ENCODE results near the gene AP1B1. TPM values are rescaled to one million over a fixed set of nuclear protein-coding genes. Genes with fewer than 3 reads are reported as not detected.
"Not testable (repeated sequence)": the region's sequence is repeated elsewhere in the genome, so short reads cannot be mapped to it uniquely, and the experiment has no call there.

AP1B1 gene
- total RNA-seq, 2 donors from 2014 or later = 104 to 143 TPM

DNA sequence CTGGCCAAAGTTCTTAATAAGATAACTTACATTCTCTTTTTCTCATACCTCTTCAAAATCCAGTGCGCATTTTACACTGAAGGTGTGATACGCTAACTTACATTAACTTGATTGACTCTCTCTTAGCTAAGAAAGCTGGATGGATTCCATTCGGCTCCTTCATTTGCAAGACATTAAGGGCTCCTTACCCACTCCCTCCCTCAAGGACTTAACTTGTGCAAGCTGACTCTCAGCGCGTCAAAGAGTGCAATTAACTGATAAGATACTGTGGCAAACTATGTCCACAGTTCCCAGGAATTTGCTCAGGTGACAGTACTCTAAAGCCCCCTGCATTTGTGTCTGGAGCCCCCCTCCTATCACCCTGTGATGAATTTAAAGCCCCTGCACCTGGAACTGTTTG lies 43.6 kb upstream of the AP1B1 start:
- no peak for DNase-seq (ENCODE audit: low spot score)
- Histone ChIP-seq H3K36me3 (no peaks in the 10 kb centered on the region), H3K27ac (no peak overlapping the region), H3K4me1 (replicated peaks) (no peaks in the 10 kb centered on the region), H3K27me3 (replicated peaks; ENCODE audit: insufficient read depth) (no peaks in the 10 kb centered on the region), H3K4me3 (no peak overlapping the region), H3K9me3 (no peaks in the 10 kb centered on the region)
- TF ChIP-seq, protein P1, sequence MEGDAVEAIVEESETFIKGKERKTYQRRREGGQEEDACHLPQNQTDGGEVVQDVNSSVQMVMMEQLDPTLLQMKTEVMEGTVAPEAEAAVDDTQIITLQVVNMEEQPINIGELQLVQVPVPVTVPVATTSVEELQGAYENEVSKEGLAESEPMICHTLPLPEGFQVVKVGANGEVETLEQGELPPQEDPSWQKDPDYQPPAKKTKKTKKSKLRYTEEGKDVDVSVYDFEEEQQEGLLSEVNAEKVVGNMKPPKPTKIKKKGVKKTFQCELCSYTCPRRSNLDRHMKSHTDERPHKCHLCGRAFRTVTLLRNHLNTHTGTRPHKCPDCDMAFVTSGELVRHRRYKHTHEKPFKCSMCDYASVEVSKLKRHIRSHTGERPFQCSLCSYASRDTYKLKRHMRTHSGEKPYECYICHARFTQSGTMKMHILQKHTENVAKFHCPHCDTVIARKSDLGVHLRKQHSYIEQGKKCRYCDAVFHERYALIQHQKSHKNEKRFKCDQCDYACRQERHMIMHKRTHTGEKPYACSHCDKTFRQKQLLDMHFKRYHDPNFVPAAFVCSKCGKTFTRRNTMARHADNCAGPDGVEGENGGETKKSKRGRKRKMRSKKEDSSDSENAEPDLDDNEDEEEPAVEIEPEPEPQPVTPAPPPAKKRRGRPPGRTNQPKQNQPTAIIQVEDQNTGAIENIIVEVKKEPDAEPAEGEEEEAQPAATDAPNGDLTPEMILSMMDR (IDR thresholded peaks at IDR 0.05) = no peak
- no peak for TF ChIP-seq POLR2A (IDR thresholded peaks at IDR 0.05)
- no peak for TF ChIP-seq POLR2AphosphoS5 (IDR thresholded peaks at IDR 0.05)
- WGBS = 48% methylated on average over 5 of the region's 5 CpGs
- intact Hi-C loops (cut with DNase I) = no loop called here

DNA sequence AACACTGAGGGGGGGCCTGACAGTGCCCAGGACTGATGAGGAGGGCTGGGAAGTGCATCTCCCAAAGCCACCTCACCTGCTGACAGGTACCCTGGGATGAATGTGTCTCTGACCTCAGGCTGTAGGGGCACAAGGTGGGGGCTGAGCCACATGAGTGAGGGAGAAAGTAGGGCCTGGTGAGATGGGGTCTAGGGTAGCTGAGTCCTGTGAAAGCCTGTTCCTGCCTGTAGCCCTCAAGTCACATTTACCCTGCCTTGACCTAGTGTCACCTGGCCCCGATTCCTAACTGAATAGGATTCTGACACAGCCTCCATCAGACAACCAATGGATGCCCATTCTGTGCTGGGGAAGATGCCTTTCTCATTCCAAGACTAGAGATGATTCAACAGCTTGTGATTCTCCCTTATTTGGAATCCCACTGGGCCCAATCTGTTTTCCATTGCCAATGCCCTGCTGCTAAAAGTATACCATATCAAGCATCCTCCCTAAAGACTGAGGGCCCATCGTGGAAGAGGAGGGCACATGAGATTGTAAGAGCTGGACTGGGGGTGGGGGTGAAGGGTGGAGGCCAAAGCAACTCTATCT lies 38.9 kb upstream of the AP1B1 start:
- 79% methylated on average over 2 of the region's 2 CpGs for WGBS
- no peak for DNase-seq (ENCODE audit: low spot score)
- no peaks in the 10 kb centered on the region for H3K36me3 ChIP-seq
- no peaks in the 10 kb centered on the region for H3K4me1 ChIP-seq (replicated peaks)
- H3K9me3 ChIP-seq = no peaks in the 10 kb centered on the region
- TF ChIP-seq POLR2AphosphoS5 (IDR thresholded peaks at IDR 0.05) (no peak), POLR2A (IDR thresholded peaks at IDR 0.05) (no peak)
- TF ChIP-seq, protein P1 (IDR thresholded peaks at IDR 0.05) = no peak
- no peak overlapping the region for H3K4me3 ChIP-seq
- intact Hi-C loops (cut with DNase I) = no loop called here
- no peaks in the 10 kb centered on the region for H3K27me3 ChIP-seq (replicated peaks; ENCODE audit: insufficient read depth)
- H3K27ac ChIP-seq = no peak overlapping the region

DNA sequence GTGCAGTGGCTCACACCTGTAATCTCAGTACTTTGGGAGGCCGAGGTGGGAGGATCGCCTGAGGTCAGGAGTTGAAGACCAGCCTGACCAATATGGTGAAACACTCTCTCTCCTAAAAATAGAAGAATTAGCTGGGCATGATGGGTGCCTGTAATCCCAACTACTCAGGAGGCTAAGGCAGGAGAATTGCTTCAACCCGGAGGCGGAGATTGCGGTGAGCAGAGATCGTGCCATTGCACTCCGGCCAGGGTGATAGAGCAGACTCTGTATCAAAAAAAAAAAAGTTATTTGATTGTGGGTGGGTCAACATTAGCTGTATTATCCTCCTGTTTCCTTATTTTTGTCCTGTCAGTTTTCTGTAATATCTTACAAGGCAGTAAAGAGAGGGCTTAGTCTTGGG lies 38.1 kb upstream of the AP1B1 start:
- Histone ChIP-seq H3K9me3 (no peaks in the 10 kb centered on the region), H3K4me3 (no peak overlapping the region), H3K36me3 (no peaks in the 10 kb centered on the region), H3K27ac (no peak overlapping the region), H3K4me1 (replicated peaks) (no peaks in the 10 kb centered on the region), H3K27me3 (replicated peaks; ENCODE audit: insufficient read depth) (no peaks in the 10 kb centered on the region)
- no peak for DNase-seq (ENCODE audit: low spot score)
- TF ChIP-seq POLR2AphosphoS5 (IDR thresholded peaks at IDR 0.05) (no peak), POLR2A (IDR thresholded peaks at IDR 0.05) (no peak)
- TF ChIP-seq, protein P1 (IDR thresholded peaks at IDR 0.05) = no peak
- 86% methylated on average over 7 of the region's 7 CpGs for WGBS
- intact Hi-C loops (cut with DNase I) = no loop called here

DNA sequence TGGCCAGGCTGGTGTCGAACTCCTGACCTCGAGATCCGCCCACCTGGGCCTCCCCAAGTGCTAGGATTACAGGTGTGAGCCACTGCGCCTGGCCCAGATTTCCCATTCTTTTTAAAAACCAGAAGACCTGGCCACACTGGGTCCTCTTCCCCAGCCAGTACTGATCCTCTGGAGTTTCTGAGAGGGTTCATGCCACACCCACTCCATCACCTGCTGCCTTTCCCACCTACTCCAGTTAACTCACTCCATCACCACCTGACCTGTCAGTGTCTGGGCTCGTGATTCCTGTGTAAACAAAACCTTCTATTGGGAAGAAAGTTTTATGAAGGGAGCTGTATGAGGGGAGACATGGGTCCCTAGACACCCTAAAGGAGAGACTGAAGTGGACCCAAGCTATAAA lies 30.3 kb upstream of the AP1B1 start:
- H3K4me3 ChIP-seq; H3K4me1 ChIP-seq (replicated peaks); intact Hi-C loops (cut with DNase I); H3K27me3 ChIP-seq (replicated peaks; ENCODE audit: insufficient read depth); H3K36me3 ChIP-seq; DNase-seq (ENCODE audit: low spot score); H3K9me3 ChIP-seq: not testable (repeated sequence)
- H3K27ac ChIP-seq = peak overlapping the region in 1 of 2 donors; percentile 48
- WGBS = 62% methylated on average over 5 of the region's 5 CpGs

DNA sequence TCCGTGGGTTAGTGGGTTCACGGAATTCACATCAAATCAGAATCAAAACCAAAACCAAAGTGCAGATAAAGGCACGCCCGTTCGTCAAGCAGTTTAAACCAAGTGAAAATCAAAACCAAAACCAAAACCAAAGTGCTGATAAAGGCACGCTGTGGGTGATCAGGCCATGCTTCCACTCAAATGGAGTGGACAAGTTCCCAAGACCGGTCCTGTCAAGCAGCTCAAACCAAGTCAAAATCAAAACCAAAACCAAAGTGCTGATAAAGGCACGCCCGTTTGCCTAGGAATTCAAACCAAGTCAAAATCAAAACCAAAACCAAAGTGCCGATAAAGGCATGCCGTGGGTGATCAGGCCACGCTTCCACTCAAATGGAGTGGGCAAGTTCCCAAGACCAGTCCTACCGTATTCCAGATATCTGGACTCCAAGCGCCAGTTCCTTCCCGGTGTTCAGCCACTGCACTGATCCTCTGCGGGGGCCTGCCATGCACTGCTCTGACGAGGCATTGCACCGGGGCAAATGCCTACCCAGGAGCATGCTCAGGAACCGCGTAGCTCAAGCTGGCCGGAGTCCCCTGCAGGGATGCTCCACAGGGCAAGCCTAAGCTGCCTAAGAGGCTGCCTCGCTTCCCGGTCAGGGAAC lies 26.7 kb upstream of the AP1B1 start:
- H3K4me3 ChIP-seq; DNase-seq (ENCODE audit: low spot score); H3K27me3 ChIP-seq (replicated peaks; ENCODE audit: insufficient read depth); H3K27ac ChIP-seq; H3K9me3 ChIP-seq; intact Hi-C loops (cut with DNase I); H3K36me3 ChIP-seq; H3K4me1 ChIP-seq (replicated peaks): not testable (repeated sequence)
- 79% methylated on average over 23 of the region's 23 CpGs for WGBS

DNA sequence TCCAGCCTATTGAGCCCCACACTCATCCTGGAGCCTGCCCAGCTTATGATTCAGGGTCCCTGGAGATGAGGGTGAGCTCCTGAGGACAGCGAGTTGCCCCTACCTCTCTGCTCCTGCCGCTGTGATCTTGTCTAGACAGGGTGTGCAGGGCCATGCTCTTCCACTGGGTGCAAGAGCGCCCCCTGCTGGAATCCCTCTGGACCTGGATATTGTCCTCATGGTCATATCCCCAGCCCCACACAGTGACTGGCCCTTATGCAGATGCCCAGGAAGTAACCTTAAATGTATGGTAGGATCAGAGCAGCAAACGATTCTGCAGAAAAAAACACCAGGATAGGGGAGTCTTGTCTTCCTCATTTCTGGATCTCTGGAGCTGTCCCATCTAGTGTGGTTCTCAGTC lies 24.4 kb upstream of the AP1B1 start:
- TF ChIP-seq, protein P1 (IDR thresholded peaks at IDR 0.05) = peak in 1 of 4 experiments; percentile 35
- H3K4me3 ChIP-seq; H3K9me3 ChIP-seq; H3K27ac ChIP-seq; DNase-seq (ENCODE audit: low spot score); H3K4me1 ChIP-seq (replicated peaks); H3K27me3 ChIP-seq (replicated peaks; ENCODE audit: insufficient read depth); intact Hi-C loops (cut with DNase I); H3K36me3 ChIP-seq: not testable (repeated sequence)
- WGBS = 40% methylated on average over 4 of the region's 4 CpGs

DNA sequence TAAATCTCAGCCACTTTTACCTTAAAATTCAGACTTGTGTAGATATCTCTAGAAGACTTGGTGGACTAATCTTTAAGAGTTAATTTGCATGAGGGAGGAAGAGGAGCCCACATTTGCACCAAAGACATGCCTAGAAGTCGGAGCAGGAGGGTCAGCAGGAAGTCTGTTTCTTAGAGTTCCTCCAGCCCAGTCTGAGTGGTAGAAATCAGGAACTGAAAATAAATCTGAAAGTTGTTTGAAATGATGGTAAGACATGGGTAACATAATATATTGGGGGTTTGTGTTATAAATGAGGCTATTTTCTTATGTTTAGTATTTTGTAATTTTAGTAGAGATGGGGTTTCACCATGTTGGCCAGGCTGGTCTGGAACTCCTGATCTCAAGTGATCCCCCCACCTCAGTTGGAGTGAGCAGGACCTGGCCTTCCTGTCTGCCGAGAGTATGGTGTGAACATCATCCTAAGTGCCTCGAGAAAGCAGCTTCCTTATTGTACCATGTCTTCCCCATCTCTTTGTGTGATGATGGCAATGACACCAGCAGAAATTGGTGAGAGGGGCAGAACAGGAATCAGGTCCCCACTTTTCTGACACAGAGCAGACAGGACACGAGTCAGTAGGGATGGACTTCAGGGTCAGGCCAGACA lies 23.3 kb upstream of the AP1B1 start:
- H3K36me3 ChIP-seq; intact Hi-C loops (cut with DNase I); H3K27me3 ChIP-seq (replicated peaks; ENCODE audit: insufficient read depth); DNase-seq (ENCODE audit: low spot score); H3K4me3 ChIP-seq; H3K4me1 ChIP-seq (replicated peaks); H3K9me3 ChIP-seq; H3K27ac ChIP-seq: not testable (repeated sequence)
- 73% methylated on average over 3 of the region's 4 CpGs for WGBS
